B cell (primary cell): Measurements from ENCODE around the gene CFAP77. TPM values are rescaled to one million over a fixed set of nuclear protein-coding genes. Genes with fewer than 3 reads are reported as not detected.

Experiments used
- ATAC-seq: fragments of 200-7000 bp; cut with Tn5 transposase; one replicate; pipeline ENCODE4 v1.10.0; 2021; ENCODE audit warnings: low read depth, mild to moderate bottlenecking, moderate number of reproducible peaks, moderate library complexity
- CTCF ChIA-PET: fragments of 350-600 bp; sonication (Branson Sonifier 250); formaldehyde crosslinking; loops from one replicate; lab custom pipeline; 2021; ENCODE audit warnings: antibody characterized with exemption, inconsistent platforms; lab: Charles Lee
- POLR2A ChIA-PET: fragments of 350-600 bp; sonication (Branson Sonifier 250); formaldehyde crosslinking; loops from one replicate; lab custom pipeline; 2021; ENCODE audit warnings: antibody characterized with exemption; lab: Charles Lee
- DNase-seq: peaks from one replicate; pipeline ENCODE4 v3.0.0; 2013
- H2AFZ ChIP-seq: 2 replicates; pipeline ENCODE4 v1.6.1; 2012; ENCODE audit warnings: mild to moderate bottlenecking, low read depth, low read length; ENCODE audit not compliant: insufficient read depth, poor library complexity, severe bottlenecking
- H3K27ac ChIP-seq, 2 donors: 1 replicate in 1 of 2; 2 replicates in 1 of 2; pipeline ENCODE4 v1.5.1; 2012 to 2013; ENCODE audit warnings: low read length in 2 of 2, mild to moderate bottlenecking in 2 of 2, moderate library complexity in 1 of 2
- H3K27me3 ChIP-seq, 4 experiments: fragments of 200-600 bp in 1 of 4; sonication (generic) in 1 of 4; replicated peaks in 1 of 4; 1 replicate in 2 of 4; 2 replicates in 2 of 4; pipeline versions ENCODE4 v1.6.1 to v1.7.0; 2013 to 2016; ENCODE audit warnings: low read length in 3 of 4, mild to moderate bottlenecking in 2 of 4, mixed read lengths in 1 of 4, moderate library complexity in 1 of 4; ENCODE audit not compliant: insufficient read depth in 4 of 4, control insufficient read depth in 3 of 4; ENCODE audit errors: control extremely low read depth in 1 of 4
- H3K36me3 ChIP-seq, 2 experiments: replicated peaks in 1 of 2; 1 replicate in 1 of 2; 2 replicates in 1 of 2; pipeline versions ENCODE4 v1.6.1 to v1.7.1; 2013; ENCODE audit warnings: low read length in 1 of 2; ENCODE audit not compliant: insufficient read depth in 2 of 2, control insufficient read depth in 1 of 2; ENCODE audit errors: control extremely low read depth in 1 of 2, extremely low read depth in 1 of 2
- H3K4me1 ChIP-seq, 2 donors: fragments of 200-600 bp in 1 of 2; sonication (generic) in 1 of 2; 1 replicate in 1 of 2; 2 replicates in 1 of 2; pipeline versions ENCODE4 v1.5.1 to v1.6.1; 2013 to 2017; ENCODE audit warnings: low read length in 2 of 2; ENCODE audit not compliant: control insufficient read depth in 2 of 2, insufficient read depth in 2 of 2
- H3K4me2 ChIP-seq: replicated peaks from 2 replicates; pipeline ENCODE3; 2012; ENCODE audit warnings: mild to moderate bottlenecking, low read depth, low read length; ENCODE audit not compliant: poor library complexity, severe bottlenecking
- H3K4me3 ChIP-seq, 5 experiments: fragments of 200-600 bp in 1 of 5; sonication (generic) in 1 of 5; 1 replicate in 3 of 5; 2 replicates in 2 of 5; pipeline versions ENCODE4 v1.5.1 to v1.7.0; 2011 to 2016; ENCODE audit warnings: low read length in 4 of 5, mild to moderate bottlenecking in 4 of 5, low read depth in 2 of 5, control low read depth in 1 of 5, moderate library complexity in 1 of 5; ENCODE audit not compliant: insufficient read depth in 1 of 5; ENCODE audit errors: control extremely low read depth in 1 of 5, extremely low read depth in 1 of 5
- H3K79me2 ChIP-seq: fragments of 200-600 bp; sonication (generic); one replicate; pipeline ENCODE4 v1.6.0; 2016; ENCODE audit warnings: low read length; ENCODE audit not compliant: control insufficient read depth, insufficient read depth
- H3K9ac ChIP-seq: fragments of 200-600 bp; sonication (generic); 2 replicates; pipeline ENCODE4 v1.6.1; 2017; ENCODE audit warnings: mild to moderate bottlenecking, low read length, moderate library complexity
- H3K9me3 ChIP-seq, 3 donors: one replicate each; pipeline versions ENCODE4 v1.6.1 to v1.7.1; 2013; ENCODE audit warnings: low read length in 2 of 3; ENCODE audit not compliant: control insufficient read depth in 2 of 3, insufficient read depth in 1 of 3; ENCODE audit errors: control extremely low read depth in 1 of 3
- H4K20me1 ChIP-seq: 2 replicates; pipeline ENCODE4 v1.6.0; 2012; ENCODE audit warnings: mild to moderate bottlenecking, low read length; ENCODE audit not compliant: insufficient read depth, control insufficient read depth, poor library complexity, severe bottlenecking
- H3K27ac Mint-ChIP-seq: one replicate; pipeline ENCODE4 v1.8.0; 2021; ENCODE audit warnings: mixed read lengths
- H3K27me3 Mint-ChIP-seq: one replicate; pipeline ENCODE4 v1.8.0; 2021; ENCODE audit warnings: mixed read lengths
- H3K4me1 Mint-ChIP-seq: one replicate; pipeline ENCODE4 v1.8.0; 2021; ENCODE audit warnings: mixed read lengths
- H3K4me3 Mint-ChIP-seq: one replicate; pipeline ENCODE4 v1.8.0; 2021; ENCODE audit warnings: mixed read lengths
- H3K9me3 Mint-ChIP-seq: one replicate; pipeline ENCODE4 v1.8.0; 2022; ENCODE audit warnings: mixed read lengths; ENCODE audit not compliant: insufficient read depth
- CTCF ChIP-seq: fragments of 200-600 bp; IDR thresholded peaks from one replicate; pipeline ENCODE4 v1.8.0; 2022; ENCODE audit warnings: antibody characterized with exemption, mild to moderate bottlenecking
- EZH2 ChIP-seq: IDR thresholded peaks from 2 replicates; pipeline ENCODE4 v1.6.1; 2012; ENCODE audit warnings: borderline replicate concordance, low read depth, mild to moderate bottlenecking, moderate library complexity, low read length; ENCODE audit not compliant: insufficient read depth, poor library complexity, severe bottlenecking
- WGBS: methylation state at CpG from one replicate; pipeline ENCODE4 v1.1.5; 2013; ENCODE audit warnings: missing lambda C conversion rate; ENCODE audit not compliant: insufficient coverage; 5-methylcytosine and 5-hydroxymethylcytosine counted together
- intact Hi-C: fragments of 100-400 bp; cut with micrococcal nuclease; formaldehyde crosslinking; loops from one replicate; pipeline ENCODE4 v1.10.0; 2022
- polyA plus RNA-seq: library from polyadenylated mRNA; depleted of rRNA; stranded (reverse); fragments of >200 nt; gene quantifications from 2 replicates; pipeline ENCODE4 v1.2.3, GENCODE V29; 2012
- total RNA-seq, 2 donors: library from RNA; stranded (reverse); fragments of 120-200 nt in 1 of 2; gene quantifications; 1 replicate in 1 of 2; 2 replicates in 1 of 2; pipeline versions ENCODE4 v1.2.3 to v1.2.4, GENCODE V29; 2013 to 2022

Gene CFAP77
- total and polyA plus RNA-seq, 2 donors (not counting 1 experiment from before 2014, with no cell fraction given) = not detected

DNA sequence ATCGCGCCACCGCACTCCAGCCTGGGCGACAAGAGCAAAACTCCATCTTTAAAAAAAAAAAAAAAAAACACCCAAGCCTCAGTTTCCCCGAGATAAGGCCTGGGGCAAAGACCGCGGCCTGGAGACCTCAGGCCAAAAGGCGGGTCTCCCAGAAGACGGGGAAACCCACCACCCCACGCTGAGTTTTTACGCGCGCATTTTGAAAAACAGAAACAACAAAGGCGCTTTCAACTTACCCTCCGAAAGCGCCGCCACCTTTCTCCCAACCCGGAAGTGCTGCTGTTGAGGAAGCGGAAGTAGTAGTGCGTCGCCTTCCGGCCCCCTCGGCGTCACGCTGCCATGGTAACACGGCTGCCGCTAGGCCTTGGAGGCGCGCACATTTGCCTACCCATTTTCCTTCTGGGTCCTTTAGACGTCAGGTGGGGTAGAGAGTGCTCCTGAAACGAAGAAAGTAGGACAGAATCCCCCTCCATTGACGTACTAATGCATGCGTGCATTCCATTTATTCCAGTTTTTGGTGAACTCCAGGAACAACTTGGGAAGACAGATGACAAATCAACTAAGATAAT is 3.4 kb upstream of the CFAP77 start, which contains the start of gene TTF1:
TSS of gene TTF1 (minus strand) at position 287 of the 569 bp plus-strand sequence. CDS start 4,019 bp downstream, outside the sequence.
- Histone ChIP-seq H4K20me1 (peaks cover 4% of the 10 kb centered on the region), H3K9me3 (no peaks in the 10 kb centered on the region), H3K9ac (peak within 1 kb of the TSS; percentile 82), H3K4me1 (peaks cover 43 to 50% of the 10 kb centered on the region in 2 donors), H3K36me3 (peaks cover 5 to 14% of the 10 kb centered on the region in 2 experiments), H3K79me2 (peaks cover 75% of the 10 kb centered on the region), H3K27me3 (peaks cover 0 to 10% (median 2%) of the 10 kb centered on the region in 4 experiments), H3K4me3 (peak within 1 kb of the TSS; percentile 72 to 84 (median 77)), H3K4me2 (peak within 1 kb of the TSS; percentile 86), H2AFZ (peak within 1 kb of the TSS; percentile 85), H3K27ac (peak within 1 kb of the TSS; percentile 52 to 84)
- peak; percentile 97 for DNase-seq
- H3K4me1 Mint-ChIP-seq = peaks cover 49% of the 10 kb centered on the region
- no peaks in the 10 kb centered on the region for H3K9me3 Mint-ChIP-seq
- H3K4me3 Mint-ChIP-seq = peak within 1 kb of the TSS; percentile 96
- 4% methylated on average over 25 of the region's 33 CpGs for WGBS
- intact Hi-C loops = loop anchor here (1.0 to 5.0 kb wide), 6 partner anchors 23 to 324 kb away; partner anchors contain the start of gene GTF3C4
- peak within 1 kb of the TSS; percentile 95 for H3K27ac Mint-ChIP-seq
- ATAC-seq = peak; percentile 79
- no peaks in the 10 kb centered on the region for H3K27me3 Mint-ChIP-seq
- POLR2A ChIA-PET = interaction anchor here (0.7 to 0.8 kb wide), 3 partner anchors 55 to 1647 kb away, joined by 3 to 7 read pairs (median 4); no protein-coding TSS in a partner anchor
- TF ChIP-seq CTCF (no peak), EZH2 (no peak)
- CTCF ChIA-PET = interaction anchor here (0.7 kb wide), 1 partner anchor 330 kb away, joined by 4 read pairs; no protein-coding TSS in a partner anchor

- ChIA-PET CTCF (no interaction called here), POLR2A (no interaction called here)
- peak overlapping the region; percentile 86 for H3K4me2 ChIP-seq
- peak; percentile 30 for DNase-seq
- peaks cover 53% of the 10 kb centered on the region for H3K4me1 Mint-ChIP-seq
- H3K36me3 ChIP-seq = peaks cover 4 to 9% of the 10 kb centered on the region in 2 experiments
- peaks cover 48 to 53% of the 10 kb centered on the region in 2 donors for H3K4me1 ChIP-seq
- intact Hi-C loops = loop anchor here (2.0 to 5.0 kb wide), 2 partner anchors 264 to 325 kb away; partner anchors contain the start of gene GTF3C4
- peaks cover 70% of the 10 kb centered on the region for H3K79me2 ChIP-seq
- no peak for TF ChIP-seq EZH2
- no peak for TF ChIP-seq CTCF
- peak overlapping the region; percentile 96 for H3K4me3 Mint-ChIP-seq
- 67% methylated on average over 2 of the region's 2 CpGs for WGBS
- H3K4me3 ChIP-seq = peak overlapping the region in 2 of 5 experiments; percentile 73 to 77
- H3K27ac ChIP-seq = peak overlapping the region; percentile 52 to 84
- peak overlapping the region; percentile 95 for H3K27ac Mint-ChIP-seq
- peak overlapping the region; percentile 85 for H2AFZ ChIP-seq
- peaks cover 4% of the 10 kb centered on the region for H4K20me1 ChIP-seq
- H3K9ac ChIP-seq = peak overlapping the region; percentile 82
- no peaks in the 10 kb centered on the region for H3K9me3 Mint-ChIP-seq
- peaks cover 0 to 11% (median 3%) of the 10 kb centered on the region in 4 experiments for H3K27me3 ChIP-seq
- H3K27me3 Mint-ChIP-seq = no peaks in the 10 kb centered on the region
- no peaks in the 10 kb centered on the region for H3K9me3 ChIP-seq
- no peak for ATAC-seq
These were observed 2.8 kb upstream of the CFAP77 start for GRCh38 chr9:132407196-132407595.
